SU-DHL-6 (cell line): ENCODE measurements around the gene B3GNT5.

Source experiments
- H2AFZ ChIP-seq: fragments of 200-600 bp; sonication (generic); 2 replicates; pipeline ENCODE4 v1.6.1; 2014; ENCODE audit warnings: low read depth, mild to moderate bottlenecking, moderate library complexity, mixed read lengths, antibody characterized with exemption, low read length; ENCODE audit not compliant: severe bottlenecking
- H3F3A ChIP-seq: fragments of 200-600 bp; shearing (Covaris generic); 2 replicates; pipeline ENCODE4 v1.6.0; 2016; ENCODE audit warnings: antibody characterized with exemption, mild to moderate bottlenecking; ENCODE audit not compliant: insufficient read depth
- H3K27ac ChIP-seq: fragments of 200-600 bp; sonication (generic); 2 replicates; pipeline ENCODE4 v1.5.1; 2016; ENCODE audit warnings: low read depth, mild to moderate bottlenecking, low read length, moderate library complexity, mixed read lengths
- H3K27me3 ChIP-seq: fragments of 200-600 bp; sonication (generic), shearing (Covaris generic); 2 replicates; pipeline ENCODE4 v1.6.0; 2014; ENCODE audit warnings: mild to moderate bottlenecking, low read length
- H3K36me3 ChIP-seq: fragments of 200-600 bp; sonication (generic); 2 replicates; pipeline ENCODE4 v1.6.1; 2014; ENCODE audit warnings: mild to moderate bottlenecking, low read length, mixed read lengths
- H3K4me2 ChIP-seq: fragments of 300-600, 200-600 bp; shearing (Covaris generic), sonication (generic); 2 replicates; pipeline ENCODE4 v1.6.0; 2014; ENCODE audit warnings: low read length, low read depth, mild to moderate bottlenecking; ENCODE audit not compliant: poor library complexity, severe bottlenecking
- H3K4me3 ChIP-seq: fragments of 200-600 bp; sonication (generic); 2 replicates; pipeline ENCODE4 v1.5.1; 2014; ENCODE audit warnings: antibody characterized with exemption, low read length, mild to moderate bottlenecking, mixed read lengths; ENCODE audit not compliant: insufficient read depth, poor library complexity, severe bottlenecking
- H3K79me2 ChIP-seq: fragments of 200-600 bp; sonication (generic); 2 replicates; pipeline ENCODE4 v1.6.1; 2014; ENCODE audit warnings: mild to moderate bottlenecking, low read length, moderate library complexity; ENCODE audit not compliant: insufficient read depth
- H3K9ac ChIP-seq: fragments of 200-600 bp; sonication (generic); 2 replicates; pipeline ENCODE4 v1.7.0; 2014; ENCODE audit warnings: mild to moderate bottlenecking, low read length
- H3K9me2 ChIP-seq: fragments of 200-600 bp; sonication (generic); replicated peaks from 2 replicates; pipeline ENCODE4 v1.6.1; 2014; ENCODE audit warnings: low read length; ENCODE audit not compliant: insufficient read depth
- H3K9me3 ChIP-seq: fragments of 200-600 bp; sonication (generic); 2 replicates; pipeline ENCODE4 v1.6.1; 2014; ENCODE audit warnings: low read length, mixed read lengths; ENCODE audit not compliant: insufficient read depth
- H4K20me1 ChIP-seq: fragments of 200-600 bp; sonication (generic); 2 replicates; pipeline ENCODE4 v1.6.1; 2014; ENCODE audit warnings: low read depth, mild to moderate bottlenecking, antibody characterized with exemption, low read length, moderate library complexity, mixed read lengths
- CTCF ChIP-seq: fragments of 200-600 bp; sonication (generic); IDR thresholded peaks from one replicate; pipeline ENCODE4 v1.5.1; 2017; ENCODE audit warnings: antibody characterized with exemption, mild to moderate bottlenecking, low read length, moderate library complexity; ENCODE audit not compliant: insufficient read depth, poor library complexity, severe bottlenecking
- EZH2phosphoT487 ChIP-seq: fragments of 200-600 bp; sonication (generic), shearing (Covaris generic); conservative IDR thresholded peaks from 2 replicates; pipeline ENCODE4 v1.6.1; 2018; ENCODE audit warnings: mild to moderate bottlenecking, antibody characterized with exemption, low read length, moderate library complexity, mixed read lengths

B3GNT5 gene

DNA sequence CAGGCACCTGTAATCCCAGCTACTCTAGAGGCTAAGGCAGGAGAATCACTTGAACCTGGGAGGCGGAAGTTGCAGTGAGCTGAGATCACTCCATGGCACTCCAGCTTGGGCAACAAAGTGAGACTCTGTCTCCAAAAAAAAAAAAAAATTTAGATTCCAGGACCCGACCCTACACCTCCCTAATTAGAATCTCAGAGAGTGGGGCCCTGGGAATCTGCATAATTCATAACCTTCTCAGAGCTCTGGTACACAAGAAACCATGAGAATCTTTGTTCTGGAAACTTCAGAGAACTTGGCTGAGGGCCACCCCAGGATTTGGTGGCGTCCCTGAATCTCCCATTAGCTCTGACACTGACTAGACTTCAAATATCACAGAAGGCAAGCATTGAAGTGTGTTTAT is 31.5 kb downstream of the B3GNT5 start:
- Histone ChIP-seq H3K4me2 (no peak overlapping the region), H3K4me3 (no peak overlapping the region), H3F3A (no peaks in the 10 kb centered on the region), H3K9me3 (no peaks in the 10 kb centered on the region), H4K20me1 (no peaks in the 10 kb centered on the region), H3K9ac (no peak overlapping the region), H3K79me2 (no peaks in the 10 kb centered on the region), H3K36me3 (no peaks in the 10 kb centered on the region), H3K27ac (no peak overlapping the region), H3K9me2 (no peaks in the 10 kb centered on the region), H3K27me3 (no peaks in the 10 kb centered on the region), H2AFZ (no peak overlapping the region)
- no peak for TF ChIP-seq CTCF
- no peak for TF ChIP-seq EZH2phosphoT487

DNA sequence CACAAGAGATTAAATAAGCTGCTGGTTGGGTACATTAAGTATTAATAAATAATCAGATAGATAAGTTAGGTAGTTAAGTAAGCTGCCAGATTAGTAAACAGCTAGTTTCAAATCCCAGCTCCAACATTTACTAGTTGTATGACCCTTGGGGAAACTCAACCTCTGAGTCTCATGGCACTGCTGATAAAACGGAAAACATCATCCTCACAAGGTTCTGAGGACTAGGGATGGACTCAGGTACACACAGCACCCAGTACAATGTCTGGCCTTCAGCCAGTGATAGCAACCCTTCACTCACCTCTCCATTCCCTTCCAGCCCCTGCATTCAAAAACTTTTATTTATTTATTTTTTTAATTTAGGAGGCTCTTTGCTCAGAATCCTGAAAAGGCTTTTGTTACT is 32.3 kb downstream of the B3GNT5 start:
- Histone ChIP-seq H2AFZ (no peak overlapping the region), H3K4me2 (peak overlapping the region; percentile 3)

DNA sequence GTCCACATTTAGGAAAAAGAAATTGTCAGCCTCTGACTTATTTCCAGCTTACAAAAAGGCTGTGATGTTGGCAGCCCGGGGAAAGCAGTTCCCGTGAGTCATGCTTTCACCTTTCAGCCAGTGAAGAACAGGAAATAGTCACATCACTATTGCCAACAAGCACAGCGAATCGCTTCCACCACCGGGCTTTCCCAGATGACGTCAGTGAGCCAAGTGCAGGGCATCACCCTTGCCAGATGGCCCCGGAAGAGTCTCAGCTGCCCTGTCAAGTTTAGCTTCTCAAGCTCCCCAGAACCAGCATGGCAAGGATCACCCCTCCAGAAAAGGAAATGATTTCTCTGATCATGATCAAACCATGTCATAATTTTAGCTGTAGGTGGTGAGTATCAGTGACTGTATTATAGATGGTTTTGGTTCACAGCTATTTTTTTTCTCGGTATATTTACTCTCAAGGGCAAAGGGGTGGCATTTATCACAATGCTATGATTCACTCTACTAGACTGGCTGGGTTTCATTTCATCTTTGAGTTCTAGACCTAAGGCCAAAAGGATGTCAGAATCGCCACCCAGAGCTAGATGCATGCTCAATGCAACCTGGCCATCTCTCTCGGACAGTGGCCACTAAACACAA is 32.9 kb downstream of the B3GNT5 start:
- Histone ChIP-seq H3K9ac (no peak overlapping the region), H3K36me3 (no peaks in the 10 kb centered on the region), H3F3A (no peaks in the 10 kb centered on the region), H4K20me1 (no peaks in the 10 kb centered on the region), H2AFZ (no peak overlapping the region), H3K4me3 (no peak overlapping the region), H3K9me3 (no peaks in the 10 kb centered on the region), H3K27ac (no peak overlapping the region), H3K27me3 (no peaks in the 10 kb centered on the region), H3K9me2 (no peaks in the 10 kb centered on the region), H3K4me2 (peak overlapping the region; percentile 3), H3K79me2 (no peaks in the 10 kb centered on the region)
- TF ChIP-seq CTCF (no peak), EZH2phosphoT487 (no peak)

More for the DNA sequence above, 32.3 kb downstream of the B3GNT5 start:
- Histone ChIP-seq H3K79me2 (no peaks in the 10 kb centered on the region), H3K4me3 (no peak overlapping the region), H3K36me3 (no peaks in the 10 kb centered on the region), H3F3A (no peaks in the 10 kb centered on the region), H4K20me1 (no peaks in the 10 kb centered on the region), H3K27ac (no peak overlapping the region), H3K9me3 (no peaks in the 10 kb centered on the region), H3K9ac (no peak overlapping the region), H3K27me3 (no peaks in the 10 kb centered on the region), H3K9me2 (no peaks in the 10 kb centered on the region)
- no peak for TF ChIP-seq EZH2phosphoT487
- TF ChIP-seq CTCF, result no peak
